Suprapubic skin (tissue), 3 donors: ENCODE data around the gene BANP.
"Not testable (repeated sequence)": the region's sequence is repeated elsewhere in the genome, so short reads cannot be mapped to it uniquely, and the experiment has no call there.

Experiments used
- CTCF ChIP-seq, 2 donors: fragments of 200-600 bp in 1 of 2; fragments of 450-650 bp in 1 of 2; sonication (generic) in 1 of 2; IDR thresholded peaks; one replicate each; pipeline ENCODE4 v1.5.1; 2016 to 2019; ENCODE audit warnings: antibody characterized with exemption in 2 of 2, mild to moderate bottlenecking in 1 of 2, moderate library complexity in 1 of 2
- EP300 ChIP-seq: sonication (generic); formaldehyde crosslinking; IDR thresholded peaks from one replicate; pipeline ENCODE4 v1.6.1; 2017; ENCODE audit warnings: antibody characterized with exemption

DNA sequence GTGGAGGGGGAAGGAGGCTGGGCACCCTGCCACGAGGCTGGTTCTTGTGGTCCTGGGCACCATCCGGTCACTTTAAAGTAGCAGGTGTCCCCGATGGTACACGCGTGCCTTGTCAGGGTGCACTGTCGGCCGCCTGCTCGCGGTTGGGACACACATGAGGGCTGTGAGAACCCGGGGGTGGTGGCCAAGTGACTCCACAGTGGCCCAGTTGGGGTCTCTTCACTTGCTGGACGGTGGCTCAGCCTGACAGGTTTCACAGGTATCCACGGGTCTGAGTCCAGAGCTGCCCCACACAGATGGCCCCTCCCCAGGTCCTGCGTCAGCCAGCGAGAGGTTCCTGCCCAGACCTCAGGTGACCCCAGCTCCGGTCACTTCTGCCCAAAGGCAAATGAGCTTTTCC, 137.8 kb downstream of the BANP start:
- TF ChIP-seq EP300; CTCF (IDR thresholded peaks at IDR 0.05): not testable (repeated sequence)
